H9 (cell line): Measurements from ENCODE around the gene KCNN3. TPM values are rescaled to one million over a fixed set of nuclear protein-coding genes. Genes with fewer than 3 reads are reported as not detected.
"Not testable (repeated sequence)": the region's sequence is repeated elsewhere in the genome, so short reads cannot be mapped to it uniquely, and the experiment has no call there.

Experiments used
- DNase-seq: peaks from one replicate; pipeline ENCODE4 v3.0.0-alpha.2; 2017
- H2AFZ ChIP-seq: one replicate; pipeline ENCODE4 v1.6.1; 2013; ENCODE audit warnings: mild to moderate bottlenecking, low read length, control low read depth, moderate library complexity
- H2AK5ac ChIP-seq: 2 replicates; pipeline ENCODE4 v1.6.1; 2013; ENCODE audit warnings: low read length, control low read depth, mixed read lengths; ENCODE audit not compliant: insufficient read length
- H2BK120ac ChIP-seq: one replicate; pipeline ENCODE4 v1.6.1; 2013; ENCODE audit warnings: low read depth, mild to moderate bottlenecking, low read length, control low read depth, inconsistent platforms; ENCODE audit not compliant: poor library complexity, severe bottlenecking
- H2BK12ac ChIP-seq: 2 replicates; pipeline ENCODE4 v1.6.1; 2013; ENCODE audit warnings: low read length, control low read depth, mixed read lengths, low read depth; ENCODE audit not compliant: insufficient read length
- H2BK15ac ChIP-seq: 2 replicates; pipeline ENCODE4 v1.6.1; 2013; ENCODE audit warnings: low read depth, low read length, control low read depth
- H2BK20ac ChIP-seq: one replicate; pipeline ENCODE4 v1.6.1; 2013; ENCODE audit warnings: low read depth, mild to moderate bottlenecking, low read length, control low read depth, inconsistent platforms; ENCODE audit not compliant: poor library complexity, severe bottlenecking
- H2BK5ac ChIP-seq: 2 replicates; pipeline ENCODE4 v1.6.1; 2013; ENCODE audit warnings: low read length, control low read depth, mixed read lengths; ENCODE audit not compliant: insufficient read length
- H3K14ac ChIP-seq: 2 replicates; pipeline ENCODE4 v1.6.1; 2013; ENCODE audit warnings: low read length, control low read depth; ENCODE audit not compliant: insufficient read depth
- H3K18ac ChIP-seq: 2 replicates; pipeline ENCODE4 v1.6.1; 2013; ENCODE audit warnings: low read depth, mild to moderate bottlenecking, mixed read lengths, low read length, control low read depth; ENCODE audit not compliant: insufficient read length
- H3K23ac ChIP-seq: 2 replicates; pipeline ENCODE4 v1.6.1; 2013; ENCODE audit warnings: low read length, control low read depth, mixed read lengths, low read depth; ENCODE audit not compliant: insufficient read length
- H3K23me2 ChIP-seq: 2 replicates; pipeline ENCODE4 v1.6.1; 2013; ENCODE audit warnings: low read depth, mild to moderate bottlenecking, mixed read lengths, low read length, control low read depth; ENCODE audit not compliant: insufficient read length, poor library complexity, severe bottlenecking
- H3K27ac ChIP-seq: 2 replicates; pipeline ENCODE4 v1.5.1; 2013; ENCODE audit warnings: low read length, control low read depth, mixed read lengths, low read depth; ENCODE audit not compliant: insufficient read length
- H3K27me3 ChIP-seq: 2 replicates; pipeline ENCODE4 v1.6.1; 2013; ENCODE audit warnings: low read length, control low read depth, inconsistent platforms; ENCODE audit not compliant: insufficient read depth
- H3K4ac ChIP-seq: 2 replicates; pipeline ENCODE4 v1.6.1; 2013; ENCODE audit warnings: low read depth, mild to moderate bottlenecking, control low read depth, inconsistent platforms, low read length, moderate library complexity
- H3K4me1 ChIP-seq: 2 replicates; pipeline ENCODE4 v1.6.1; 2013; ENCODE audit warnings: low read length, control low read depth, inconsistent platforms; ENCODE audit not compliant: insufficient read depth
- H3K4me2 ChIP-seq: 2 replicates; pipeline ENCODE4 v1.6.1; 2013; ENCODE audit warnings: low read length, control low read depth, mixed read lengths; ENCODE audit not compliant: insufficient read length, insufficient read depth
- H3K56ac ChIP-seq: 2 replicates; pipeline ENCODE4 v1.6.1; 2013; ENCODE audit warnings: low read depth, mild to moderate bottlenecking, mixed read lengths, low read length, control low read depth; ENCODE audit not compliant: insufficient read length
- H3K79me1 ChIP-seq: 2 replicates; pipeline ENCODE4 v1.6.1; 2013; ENCODE audit warnings: low read depth, mild to moderate bottlenecking, moderate library complexity, low read length, control low read depth, inconsistent platforms; ENCODE audit not compliant: insufficient read depth, poor library complexity, severe bottlenecking
- H3K79me2 ChIP-seq: 2 replicates; pipeline ENCODE4 v1.6.1; 2013; ENCODE audit warnings: low read length, control low read depth, inconsistent platforms; ENCODE audit not compliant: insufficient read depth
- H3K9ac ChIP-seq: 2 replicates; pipeline ENCODE4 v1.6.1; 2013; ENCODE audit warnings: low read length, control low read depth, mixed read lengths; ENCODE audit not compliant: insufficient read length; ENCODE audit errors: extremely low read depth
- H3K9me3 ChIP-seq: one replicate; pipeline ENCODE4 v1.6.1; 2013; ENCODE audit warnings: low read depth, low read length, inconsistent platforms; ENCODE audit not compliant: control insufficient read depth
- H3T11ph ChIP-seq: one replicate; pipeline ENCODE4 v1.6.1; 2013; ENCODE audit warnings: mild to moderate bottlenecking, low read length, control low read depth, inconsistent platforms
- H4K20me1 ChIP-seq: one replicate; pipeline ENCODE4 v1.6.1; 2013; ENCODE audit not compliant: control insufficient read depth, insufficient read length, insufficient read depth
- H4K5ac ChIP-seq: 2 replicates; pipeline ENCODE4 v1.6.1; 2013; ENCODE audit warnings: low read depth, mild to moderate bottlenecking, mixed read lengths, low read length, control low read depth; ENCODE audit not compliant: insufficient read length
- H4K8ac ChIP-seq: replicated peaks from 2 replicates; pipeline ENCODE4 v1.6.1; 2013; ENCODE audit warnings: low read length, control low read depth, mixed read lengths, low read depth; ENCODE audit not compliant: insufficient read length
- H4K91ac ChIP-seq: 2 replicates; pipeline ENCODE4 v1.6.1; 2013; ENCODE audit warnings: low read depth, mild to moderate bottlenecking, moderate library complexity, mixed read lengths, low read length, control low read depth; ENCODE audit not compliant: insufficient read length
- H3K27ac Mint-ChIP-seq, 3 experiments: 2 replicates in 2 of 3; 3 replicates in 1 of 3; pipeline ENCODE4 v1.8.0; 2020 to 2021; ENCODE audit warnings: mixed read lengths in 3 of 3, mild to moderate bottlenecking in 1 of 3, moderate library complexity in 1 of 3
- H3K27me3 Mint-ChIP-seq: 2 replicates; pipeline ENCODE4 v1.8.0; 2021; ENCODE audit warnings: low read depth, mild to moderate bottlenecking, moderate library complexity, mixed read lengths
- H3K36me3 Mint-ChIP-seq, 3 experiments: 2 replicates in 2 of 3; 3 replicates in 1 of 3; pipeline ENCODE4 v1.8.0; 2020 to 2021; ENCODE audit warnings: low read depth in 3 of 3, mixed read lengths in 3 of 3; ENCODE audit not compliant: insufficient read depth in 1 of 3
- H3K4me1 Mint-ChIP-seq, 2 experiments: 2 replicates each; pipeline ENCODE4 v1.8.0; 2020; ENCODE audit warnings: mixed read lengths in 2 of 2
- H3K4me3 Mint-ChIP-seq, 2 experiments: 2 replicates in 1 of 2; 3 replicates in 1 of 2; pipeline ENCODE4 v1.8.0; 2020 to 2021; ENCODE audit warnings: mild to moderate bottlenecking in 2 of 2, mixed read lengths in 2 of 2, moderate library complexity in 1 of 2
- H3K9me3 Mint-ChIP-seq, 2 experiments: 2 replicates in 1 of 2; 3 replicates in 1 of 2; pipeline ENCODE4 v1.8.0; 2020; ENCODE audit warnings: mild to moderate bottlenecking in 2 of 2, mixed read lengths in 2 of 2, moderate library complexity in 1 of 2
- CTCF ChIP-seq: fragments of 200-600 bp; sonication (generic); conservative IDR thresholded peaks from 3 replicates; pipeline ENCODE4 v1.8.0; 2021; ENCODE audit warnings: antibody characterized with exemption, mild to moderate bottlenecking
- WGBS: extraction: QIAGEN DNeasy Blood & Tissue Kit; methylation state at CpG from one replicate; pipeline ENCODE4 v1.1.7; 2013; ENCODE audit warnings: missing lambda C conversion rate, low lambda C conversion rate, mixed read lengths; ENCODE audit not compliant: insufficient read length; ENCODE audit errors: extremely low coverage; 5-methylcytosine and 5-hydroxymethylcytosine counted together
- total RNA-seq: library from RNA; stranded (reverse); gene quantifications from 2 replicates; pipeline ENCODE4 v1.2.1, GENCODE V29; 2021

KCNN3 gene
- total RNA-seq, 1 experiment from 2014 or later = 0.83 TPM

GRCh38 chr1:154908937-154909336, 38.9 kb upstream of the KCNN3 start:
- Histone ChIP-seq H3K56ac (no peak overlapping the region), H3K4ac (no peak overlapping the region), H2AK5ac (no peak overlapping the region), H2BK5ac (no peak overlapping the region), H3K9me3 (peaks cover 7% of the 10 kb centered on the region), H4K5ac (no peak overlapping the region), H3K27me3 (no peaks in the 10 kb centered on the region), H2BK15ac (no peak overlapping the region), H4K20me1 (no peaks in the 10 kb centered on the region), H3K4me1 (no peaks in the 10 kb centered on the region), H3K27ac (no peak overlapping the region), H3K9ac (no peak overlapping the region), H2BK120ac (no peak overlapping the region), H3K18ac (no peak overlapping the region), H4K8ac (no peak overlapping the region), H2BK20ac (no peak overlapping the region), H3K4me2 (no peak overlapping the region), H3K23ac (no peak overlapping the region), H2AFZ (no peak overlapping the region), H3T11ph (no peak overlapping the region), H2BK12ac (no peak overlapping the region), H3K23me2 (no peaks in the 10 kb centered on the region), H3K79me1 (no peaks in the 10 kb centered on the region), H4K91ac (no peak overlapping the region), H3K79me2 (no peaks in the 10 kb centered on the region), H3K14ac (no peak overlapping the region)
- peaks cover 20 to 24% of the 10 kb centered on the region in 2 experiments for H3K9me3 Mint-ChIP-seq
- peaks cover 7% of the 10 kb centered on the region for H3K27me3 Mint-ChIP-seq
- peaks cover 3 to 18% (median 9%) of the 10 kb centered on the region in 3 experiments; a peak in 5 of 7 replicates for H3K36me3 Mint-ChIP-seq
- H3K4me1 Mint-ChIP-seq = peaks cover 0 to 4% of the 10 kb centered on the region in 2 experiments; a peak in 1 of 4 replicates
- TF ChIP-seq CTCF = no peak
- H3K4me3 Mint-ChIP-seq = no peak overlapping the region
- WGBS = no CpG with 5 or more reads among the region's 5 CpGs
- no peak for DNase-seq
- H3K27ac Mint-ChIP-seq = no peak overlapping the region

- H3K27me3 Mint-ChIP-seq, DNase-seq, H3K27me3 ChIP-seq, H3K79me1 ChIP-seq, H4K20me1 ChIP-seq, H2BK5ac ChIP-seq, H3K23me2 ChIP-seq, H3K9me3 ChIP-seq, H3K4me1 ChIP-seq, H2BK12ac ChIP-seq, H3K18ac ChIP-seq, H3K4me2 ChIP-seq, H3K4me3 Mint-ChIP-seq, H2AK5ac ChIP-seq, H3K79me2 ChIP-seq, H3K23ac ChIP-seq, H4K5ac ChIP-seq, H2BK20ac ChIP-seq, H3K27ac ChIP-seq, H3K56ac ChIP-seq, H3K9ac ChIP-seq, H3K14ac ChIP-seq, H3K27ac Mint-ChIP-seq, H2BK15ac ChIP-seq, H2BK120ac ChIP-seq, H4K91ac ChIP-seq, H3K4me1 Mint-ChIP-seq, H4K8ac ChIP-seq, H3K4ac ChIP-seq, H3T11ph ChIP-seq, H2AFZ ChIP-seq: not testable (repeated sequence)
- Mint-ChIP-seq H3K36me3 (peaks cover 3 to 18% (median 9%) of the 10 kb centered on the region in 3 experiments; a peak in 5 of 7 replicates), H3K9me3 (peaks cover 20 to 24% of the 10 kb centered on the region in 2 experiments)
- no CpG with 5 or more reads among the region's 3 CpGs for WGBS
These were observed 38.0 kb upstream of the KCNN3 start for GRCh38 chr1:154908129-154908528.
